Measurements from ENCODE around the gene FKBP15. TPM values are rescaled to one million over a fixed set of nuclear protein-coding genes. Genes with fewer than 3 reads are reported as not detected.

Gene FKBP15
- total RNA-seq, 1 donor from 2014 or later, result 18.2 TPM

DNA sequence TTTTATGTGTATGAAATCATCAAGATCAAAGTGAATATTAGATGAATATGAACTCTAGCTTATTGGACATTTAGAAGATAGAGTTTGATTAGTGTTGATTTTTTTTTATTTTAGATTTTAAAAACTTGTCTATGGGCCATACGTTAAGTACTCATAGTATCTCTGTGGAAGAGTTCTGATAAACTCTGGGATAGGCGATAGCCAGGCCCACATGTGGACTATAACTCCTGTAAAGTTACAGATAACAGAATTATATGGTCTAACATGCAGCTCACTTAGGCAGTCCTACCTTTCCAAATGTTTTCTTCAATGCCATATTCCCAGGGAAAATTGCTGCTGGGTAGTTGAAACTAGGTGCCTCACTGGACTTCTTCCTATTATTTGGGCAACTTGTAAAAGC, 10.6 kb upstream of the FKBP15 start:
- Mint-ChIP-seq H3K36me3 (ENCODE audit: unreplicated experiment) (no peaks in the 10 kb centered on the region), H3K27ac (ENCODE audit: unreplicated experiment) (no peak overlapping the region), H3K9me3 (ENCODE audit: unreplicated experiment) (peaks cover 2% of the 10 kb centered on the region), H3K27me3 (ENCODE audit: unreplicated experiment) (no peaks in the 10 kb centered on the region), H3K4me3 (ENCODE audit: unreplicated experiment) (no peak overlapping the region), H3K4me1 (ENCODE audit: low read depth, unreplicated experiment) (no peaks in the 10 kb centered on the region)
- TF ChIP-seq, protein P1, sequence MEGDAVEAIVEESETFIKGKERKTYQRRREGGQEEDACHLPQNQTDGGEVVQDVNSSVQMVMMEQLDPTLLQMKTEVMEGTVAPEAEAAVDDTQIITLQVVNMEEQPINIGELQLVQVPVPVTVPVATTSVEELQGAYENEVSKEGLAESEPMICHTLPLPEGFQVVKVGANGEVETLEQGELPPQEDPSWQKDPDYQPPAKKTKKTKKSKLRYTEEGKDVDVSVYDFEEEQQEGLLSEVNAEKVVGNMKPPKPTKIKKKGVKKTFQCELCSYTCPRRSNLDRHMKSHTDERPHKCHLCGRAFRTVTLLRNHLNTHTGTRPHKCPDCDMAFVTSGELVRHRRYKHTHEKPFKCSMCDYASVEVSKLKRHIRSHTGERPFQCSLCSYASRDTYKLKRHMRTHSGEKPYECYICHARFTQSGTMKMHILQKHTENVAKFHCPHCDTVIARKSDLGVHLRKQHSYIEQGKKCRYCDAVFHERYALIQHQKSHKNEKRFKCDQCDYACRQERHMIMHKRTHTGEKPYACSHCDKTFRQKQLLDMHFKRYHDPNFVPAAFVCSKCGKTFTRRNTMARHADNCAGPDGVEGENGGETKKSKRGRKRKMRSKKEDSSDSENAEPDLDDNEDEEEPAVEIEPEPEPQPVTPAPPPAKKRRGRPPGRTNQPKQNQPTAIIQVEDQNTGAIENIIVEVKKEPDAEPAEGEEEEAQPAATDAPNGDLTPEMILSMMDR (IDR thresholded peaks at IDR 0.05; ENCODE audit: partially characterized antibody, unreplicated experiment), result no peak
- DNase-seq, result no peak

DNA sequence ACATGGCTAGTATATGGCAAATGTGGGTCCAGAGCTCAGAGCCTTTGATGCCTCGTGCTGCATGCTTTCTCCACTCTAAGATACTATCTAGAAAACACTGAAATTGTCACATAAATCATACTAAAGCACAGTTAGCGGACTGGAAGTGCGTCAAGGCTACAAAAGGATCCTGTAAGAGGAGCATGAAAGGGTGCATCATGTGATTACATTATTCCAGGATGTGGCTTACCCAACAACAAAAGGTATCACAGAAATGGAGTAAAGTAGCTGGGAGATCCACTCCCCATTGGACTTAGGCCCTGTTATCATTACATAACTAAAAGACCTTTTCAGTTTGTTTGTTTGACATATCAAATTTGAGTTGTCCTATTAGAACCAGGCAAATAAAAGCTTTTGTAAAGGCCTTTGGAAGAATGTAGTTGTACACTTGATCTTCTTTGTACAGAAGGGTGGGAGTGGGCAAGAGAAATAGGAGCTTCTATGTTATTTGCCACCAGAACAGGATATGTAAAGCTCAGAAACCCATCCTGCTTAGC, 7.1 kb upstream of the FKBP15 start:
- no peak for DNase-seq
- Mint-ChIP-seq H3K36me3 (ENCODE audit: unreplicated experiment) (no peaks in the 10 kb centered on the region), H3K27ac (ENCODE audit: unreplicated experiment) (no peak overlapping the region), H3K4me3 (ENCODE audit: unreplicated experiment) (no peak overlapping the region), H3K4me1 (ENCODE audit: low read depth, unreplicated experiment) (no peaks in the 10 kb centered on the region), H3K9me3 (ENCODE audit: unreplicated experiment) (no peaks in the 10 kb centered on the region), H3K27me3 (ENCODE audit: unreplicated experiment) (no peaks in the 10 kb centered on the region)
- TF ChIP-seq, protein P1 (IDR thresholded peaks at IDR 0.05; ENCODE audit: partially characterized antibody, unreplicated experiment), result no peak

DNA sequence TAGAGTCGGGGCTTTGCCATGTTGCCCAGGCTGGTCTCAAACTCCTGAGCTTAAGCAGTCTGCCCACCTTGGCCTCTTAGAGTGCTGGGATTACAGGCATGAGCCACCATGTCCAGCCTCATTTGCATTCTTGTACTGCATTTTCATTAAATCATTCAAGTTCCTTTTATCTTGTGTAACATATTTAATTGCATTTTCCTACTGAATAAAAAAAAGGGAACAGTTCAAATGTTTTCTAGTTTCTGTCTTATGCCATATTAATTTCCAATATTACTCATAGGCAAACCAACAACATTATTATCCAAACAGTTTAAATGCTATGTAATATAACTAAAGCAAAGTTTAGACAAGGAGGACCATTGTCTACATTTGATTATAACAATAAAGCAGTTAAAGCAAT, 6.4 kb upstream of the FKBP15 start:
- H3K4me3 Mint-ChIP-seq (ENCODE audit: unreplicated experiment), result no peak overlapping the region
- H3K27ac Mint-ChIP-seq (ENCODE audit: unreplicated experiment), result no peak overlapping the region
- H3K4me1 Mint-ChIP-seq (ENCODE audit: low read depth, unreplicated experiment), result peaks cover under 1% of the 10 kb centered on the region
- H3K36me3 Mint-ChIP-seq (ENCODE audit: unreplicated experiment), result no peaks in the 10 kb centered on the region
- H3K27me3 Mint-ChIP-seq (ENCODE audit: unreplicated experiment), result no peaks in the 10 kb centered on the region
- H3K9me3 Mint-ChIP-seq (ENCODE audit: unreplicated experiment), result no peaks in the 10 kb centered on the region
- no peak for DNase-seq
- TF ChIP-seq, protein P1 (IDR thresholded peaks at IDR 0.05; ENCODE audit: partially characterized antibody, unreplicated experiment), result no peak

DNA sequence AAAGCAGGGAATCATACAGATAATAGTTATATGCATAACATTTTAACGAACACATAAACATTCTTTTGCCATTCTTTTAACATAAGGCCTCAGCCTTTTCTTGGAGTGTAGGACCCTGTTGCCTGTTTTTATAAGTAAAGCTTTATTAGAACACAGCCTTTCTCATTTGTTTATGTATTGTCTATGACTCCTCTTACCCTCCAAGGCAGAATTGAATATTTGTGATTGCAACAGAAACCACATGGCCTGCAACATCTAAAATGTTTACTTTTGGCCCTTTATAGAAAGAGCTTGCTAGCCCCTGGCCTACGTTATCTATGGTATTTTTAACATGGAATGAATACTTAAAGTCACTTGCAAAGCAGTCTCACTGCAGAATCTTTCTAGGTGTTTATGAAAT, 2.9 kb upstream of the FKBP15 start:
- H3K27me3 Mint-ChIP-seq (ENCODE audit: unreplicated experiment), result peaks cover 5% of the 10 kb centered on the region

DNA sequence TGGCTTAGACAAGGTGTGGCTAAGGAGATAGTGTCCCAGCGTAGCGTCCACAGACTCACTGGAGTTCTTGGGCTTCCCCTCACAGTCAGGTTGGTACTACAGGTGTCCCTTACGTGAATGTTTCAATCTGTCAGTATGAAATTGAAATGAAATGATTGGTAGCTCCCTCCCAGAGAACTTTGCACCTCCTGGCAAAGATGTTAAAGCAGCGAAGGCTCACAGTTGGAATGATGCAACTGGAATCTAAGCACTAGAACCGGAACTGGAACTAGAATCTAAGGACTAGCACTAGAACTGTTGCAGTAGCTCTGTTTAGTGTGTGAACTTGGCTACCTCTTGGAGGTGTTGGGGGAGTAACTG, 1.4 kb upstream of the FKBP15 start:
- TF ChIP-seq, protein P1 (IDR thresholded peaks at IDR 0.05; ENCODE audit: partially characterized antibody, unreplicated experiment), result no peak
- Mint-ChIP-seq H3K9me3 (ENCODE audit: unreplicated experiment) (peaks cover 6% of the 10 kb centered on the region), H3K27ac (ENCODE audit: unreplicated experiment) (no peak overlapping the region), H3K4me1 (ENCODE audit: low read depth, unreplicated experiment) (peaks cover 11% of the 10 kb centered on the region), H3K4me3 (ENCODE audit: unreplicated experiment) (peak overlapping the region; percentile 94), H3K27me3 (ENCODE audit: unreplicated experiment) (peaks cover 5% of the 10 kb centered on the region), H3K36me3 (ENCODE audit: unreplicated experiment) (no peaks in the 10 kb centered on the region)
- no peak for DNase-seq

More for the DNA sequence above, 2.9 kb upstream of the FKBP15 start:
- H3K27ac Mint-ChIP-seq (ENCODE audit: unreplicated experiment), result no peak overlapping the region
- H3K36me3 Mint-ChIP-seq (ENCODE audit: unreplicated experiment), result no peaks in the 10 kb centered on the region
- peaks cover 6% of the 10 kb centered on the region for H3K9me3 Mint-ChIP-seq (ENCODE audit: unreplicated experiment)
- TF ChIP-seq, protein P1 (IDR thresholded peaks at IDR 0.05; ENCODE audit: partially characterized antibody, unreplicated experiment), result no peak
- H3K4me3 Mint-ChIP-seq (ENCODE audit: unreplicated experiment), result no peak overlapping the region
- no peak for DNase-seq
- H3K4me1 Mint-ChIP-seq (ENCODE audit: low read depth, unreplicated experiment), result peaks cover 11% of the 10 kb centered on the region
